NT2/D1 (cell line): ENCODE measurements around the gene NPDC1.

ENCODE experiments used
- SUZ12 ChIP-seq: IDR thresholded peaks from 2 replicates; pipeline ENCODE4 v1.6.1; 2011; ENCODE audit not compliant: insufficient read length, insufficient read depth; ENCODE audit errors: extremely low read depth
- YY1 ChIP-seq: IDR thresholded peaks from 2 replicates; pipeline ENCODE4 v1.6.1; 2011; ENCODE audit not compliant: insufficient read length, insufficient read depth
- ZNF274 ChIP-seq: IDR thresholded peaks from 2 replicates; pipeline ENCODE4 v1.6.1; 2011; ENCODE audit warnings: mild to moderate bottlenecking, low read depth, low read length

DNA sequence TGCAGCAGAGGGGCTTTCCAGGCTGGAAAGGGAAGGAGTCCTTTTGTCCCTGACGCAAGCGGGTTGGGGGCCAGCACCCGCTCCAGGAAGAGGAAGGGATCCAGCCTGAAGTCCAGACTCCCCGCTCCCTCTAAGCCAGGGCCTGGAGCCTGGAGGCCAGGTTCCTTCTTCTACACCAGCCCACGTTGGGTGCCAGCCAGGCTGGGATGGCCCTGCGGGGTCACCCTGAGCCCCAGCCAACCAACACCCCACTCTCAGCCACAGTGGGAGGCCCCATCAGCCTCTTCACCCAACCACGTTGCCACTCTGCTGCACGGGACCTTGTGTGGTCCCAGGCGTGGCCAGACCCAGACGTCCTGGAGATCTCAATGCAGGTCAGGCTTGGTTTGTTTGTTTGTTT lies 13.1 kb downstream of the NPDC1 start:
- TF ChIP-seq ZNF274, result no peak
- TF ChIP-seq YY1, result no peak
- no peak for TF ChIP-seq SUZ12
